Endothelial cell of umbilical vein (primary cell): Measurements from ENCODE around the gene ACAP2. TPM values are rescaled to one million over a fixed set of nuclear protein-coding genes. Genes with fewer than 3 reads are reported as not detected.

Source experiments
- BruUV-seq: library from RNA; stranded (reverse); fragments of 400-500 nt; replicated peaks from 2 replicates; lab custom pipeline; 2021; lab: Mats Ljungman, UMichigan
- CTCF ChIA-PET: fragments of 300-600, 350-600 bp; sonication (Branson Sonifier 250); formaldehyde crosslinking; loops from one replicate; lab custom pipeline; 2021; ENCODE audit warnings: antibody characterized with exemption, inconsistent platforms; lab: Charles Lee
- POLR2A ChIA-PET: fragments of 300-600, 350-600 bp; sonication (Branson Sonifier 250); formaldehyde crosslinking; loops from one replicate; lab custom pipeline; 2021; ENCODE audit warnings: antibody characterized with exemption, inconsistent platforms; lab: Charles Lee
- DNase-seq: peaks from one replicate; pipeline ENCODE4 v3.0.0-alpha.2; 2011; ENCODE audit warnings: low read depth, low spot score
- FAIRE-seq: peaks from 2 replicates; lab custom pipeline; 2011; peaks lifted over from hg19 to GRCh38; lab: Jason Lieb, UNC
- H2AFZ ChIP-seq: 2 replicates; pipeline ENCODE4 v1.6.0; 2012; ENCODE audit warnings: low read depth, low read length, control low read depth, inconsistent platforms
- H3K27ac ChIP-seq: 2 replicates; pipeline ENCODE4 v1.5.1; 2011; ENCODE audit warnings: low read depth, mild to moderate bottlenecking, control low read depth, low read length, moderate library complexity; ENCODE audit not compliant: insufficient read depth
- H3K27me3 ChIP-seq, 2 experiments: 2 replicates each; pipeline versions ENCODE4 v1.6.0 to v1.6.1; 2011; ENCODE audit warnings: low read length in 2 of 2, mixed read lengths in 1 of 2; ENCODE audit not compliant: control insufficient read depth in 2 of 2, insufficient read depth in 2 of 2
- H3K36me3 ChIP-seq, 2 experiments: 2 replicates in 1 of 2; 3 replicates in 1 of 2; pipeline ENCODE4 v1.5.1; 2011; ENCODE audit warnings: low read length in 2 of 2, mild to moderate bottlenecking in 1 of 2, moderate library complexity in 1 of 2; ENCODE audit not compliant: control insufficient read depth in 2 of 2, insufficient read depth in 2 of 2; ENCODE audit errors: extremely low read depth in 1 of 2
- H3K4me1 ChIP-seq: 3 replicates; pipeline ENCODE4 v1.5.1; 2011; ENCODE audit warnings: mild to moderate bottlenecking, low read length; ENCODE audit not compliant: control insufficient read depth, insufficient read depth; ENCODE audit errors: extremely low read depth
- H3K4me2 ChIP-seq: 2 replicates; pipeline ENCODE4 v1.6.1; 2011; ENCODE audit warnings: low read length, control low read depth, mixed read lengths; ENCODE audit not compliant: insufficient read depth
- H3K4me3 ChIP-seq, 3 experiments: fragments of 200-600 bp in 1 of 3; sonication (generic), shearing (Covaris generic) in 1 of 3; replicated peaks in 1 of 3; 2 replicates each; pipeline ENCODE4 v1.5.1; 2011 to 2016; ENCODE audit warnings: control low read depth in 3 of 3, low read length in 3 of 3, mild to moderate bottlenecking in 2 of 3, inconsistent platforms in 1 of 3, low read depth in 1 of 3, moderate library complexity in 1 of 3; ENCODE audit not compliant: insufficient read depth in 1 of 3
- H3K79me2 ChIP-seq: 2 replicates; pipeline ENCODE4 v1.6.0; 2012; ENCODE audit warnings: low read length, inconsistent platforms; ENCODE audit not compliant: control insufficient read depth, insufficient read depth
- H3K9ac ChIP-seq: replicated peaks from 2 replicates; pipeline ENCODE3; 2011; ENCODE audit warnings: low read length, control low read depth; ENCODE audit not compliant: insufficient read depth; ENCODE audit errors: extremely low read depth
- H3K9me1 ChIP-seq: replicated peaks from 3 replicates; pipeline ENCODE4 v1.6.0; 2011; ENCODE audit warnings: mild to moderate bottlenecking, low read length; ENCODE audit not compliant: control insufficient read depth, insufficient read depth; ENCODE audit errors: extremely low read depth
- H3K9me3 ChIP-seq: replicated peaks from 2 replicates; pipeline ENCODE4 v1.5.1; 2012; ENCODE audit warnings: low read length, inconsistent platforms; ENCODE audit not compliant: control insufficient read depth, insufficient read depth
- H4K20me1 ChIP-seq: replicated peaks from 2 replicates; pipeline ENCODE3; 2011; ENCODE audit warnings: mild to moderate bottlenecking, low read length; ENCODE audit not compliant: control insufficient read depth, insufficient read depth; ENCODE audit errors: extremely low read depth
- CTCF ChIP-seq, 2 donors: IDR thresholded peaks; 1 replicate in 1 of 2; 2 replicates in 1 of 2; pipeline ENCODE4 v1.5.1; 2011; ENCODE audit warnings: low read length in 2 of 2, mild to moderate bottlenecking in 2 of 2, moderate library complexity in 2 of 2, control low read depth in 1 of 2, inconsistent platforms in 1 of 2, low read depth in 1 of 2; ENCODE audit not compliant: insufficient read depth in 1 of 2; ENCODE audit errors: extremely low read depth in 1 of 2
- EZH2 ChIP-seq: IDR thresholded peaks from 2 replicates; pipeline ENCODE4 v1.6.1; 2012; ENCODE audit warnings: borderline replicate concordance, low read depth, mild to moderate bottlenecking, moderate library complexity, low read length, inconsistent platforms; ENCODE audit not compliant: severe bottlenecking
- FOS ChIP-seq: IDR thresholded peaks from 2 replicates; pipeline ENCODE4 v1.6.1; 2011; ENCODE audit warnings: mild to moderate bottlenecking, low read length, moderate library complexity, borderline replicate concordance; ENCODE audit not compliant: insufficient read depth
- GATA2 ChIP-seq: IDR thresholded peaks from 2 replicates; pipeline ENCODE4 v1.7.0; 2011; ENCODE audit warnings: low read depth, mild to moderate bottlenecking, moderate library complexity, mixed read lengths, low read length; ENCODE audit not compliant: insufficient read length, insufficient read depth
- JUN ChIP-seq: IDR thresholded peaks from 2 replicates; pipeline ENCODE4 v1.6.1; 2011; ENCODE audit warnings: borderline replicate concordance, low read depth; ENCODE audit not compliant: insufficient read length, insufficient read depth
- MYC ChIP-seq: IDR thresholded peaks from one replicate; pipeline ENCODE4 v1.6.1; 2011; ENCODE audit warnings: mild to moderate bottlenecking, low read depth, low read length
- POLR2A ChIP-seq: IDR thresholded peaks from 2 replicates; pipeline ENCODE4 v1.6.1; 2012; ENCODE audit warnings: low read depth, mild to moderate bottlenecking, control low read depth, low read length
- POLR2AphosphoS5 ChIP-seq: IDR thresholded peaks from 2 replicates; pipeline ENCODE4 v1.6.1; 2012; ENCODE audit warnings: low read depth, mild to moderate bottlenecking, control low read depth, low read length, moderate library complexity; ENCODE audit not compliant: insufficient read depth
- dilution Hi-C: fragments of 300-500 bp; cut with MboI; formaldehyde crosslinking; loops from one replicate; pipeline ENCODE4 v1.15.0; 2019; ENCODE audit warnings: low sequenced_read_pairs; ENCODE audit not compliant: extremely low pct_ligation_motif_present
- intact Hi-C: fragments of 100-400 bp; cut with micrococcal nuclease; formaldehyde crosslinking; loops from one replicate; pipeline ENCODE4 v1.10.0; 2022
- polyA plus RNA-seq, 4 experiments: library from polyadenylated mRNA; depleted of rRNA in 3 of 4; stranded (reverse) in 3 of 4; unstranded in 1 of 4; fragments of >200 nt; gene quantifications; 2 replicates each; pipeline versions ENCODE4 v1.2.1 to v1.2.3, GENCODE V29; 2011 to 2012; ENCODE audit warnings: missing spikeins in 1 of 4
- total RNA-seq: library from RNA; stranded (reverse); gene quantifications from 2 replicates; pipeline ENCODE4 v1.2.3, GENCODE V29; 2021
- TF ChIP-seq, protein P1 (sequence below): IDR thresholded peaks from 2 replicates; pipeline ENCODE4 v1.6.1; 2011; ENCODE audit not compliant: insufficient read depth, insufficient read length

Gene ACAP2
- total and polyA plus RNA-seq, 2 donors (not counting 3 experiments of a cell fraction or from before 2014, with no cell fraction given), result 13.6 to 36.9 TPM

GRCh38 chr3:195296662-195297061, 146.2 kb downstream of the ACAP2 start:
- H3K4me3 ChIP-seq, result no peak overlapping the region
- peaks cover 0 to 2% of the 10 kb centered on the region in 2 experiments for H3K36me3 ChIP-seq
- no peaks in the 10 kb centered on the region for H4K20me1 ChIP-seq
- H3K9ac ChIP-seq, result no peak overlapping the region
- ChIA-PET CTCF (interaction anchor here (0.9 to 1.1 kb wide), 2 partner anchors 10 to 19 kb away, joined by 3 read pairs; no protein-coding TSS in a partner anchor), POLR2A (no interaction called here)
- intact Hi-C loops (no loop called here), dilution Hi-C loops (no loop called here)
- no peak overlapping the region for H2AFZ ChIP-seq
- H3K79me2 ChIP-seq, result no peaks in the 10 kb centered on the region
- no peaks in the 10 kb centered on the region for H3K4me1 ChIP-seq
- no peak overlapping the region for H3K4me2 ChIP-seq
- no TSS peak for BruUV-seq
- no peaks in the 10 kb centered on the region for H3K9me1 ChIP-seq
- no peak for TF ChIP-seq CTCF (IDR thresholded peaks at IDR 0.05; ENCODE audit: extremely low read depth in 1 of 2, insufficient read depth in 1 of 2, low read depth in 1 of 2, low read length in 2 of 2)
- no peak for TF ChIP-seq POLR2A
- TF ChIP-seq EZH2, result no peak
- TF ChIP-seq GATA2, result no peak
- no peak for TF ChIP-seq JUN
- TF ChIP-seq, protein P1, sequence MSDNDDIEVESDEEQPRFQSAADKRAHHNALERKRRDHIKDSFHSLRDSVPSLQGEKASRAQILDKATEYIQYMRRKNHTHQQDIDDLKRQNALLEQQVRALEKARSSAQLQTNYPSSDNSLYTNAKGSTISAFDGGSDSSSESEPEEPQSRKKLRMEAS, result no peak
- TF ChIP-seq FOS, result no peak
- TF ChIP-seq MYC, result no peak
- TF ChIP-seq POLR2AphosphoS5, result no peak
- no peak overlapping the region for H3K27ac ChIP-seq
- H3K9me3 ChIP-seq, result no peaks in the 10 kb centered on the region
- no peak for DNase-seq
- no peak for FAIRE-seq
- H3K27me3 ChIP-seq, result no peaks in the 10 kb centered on the region
